Measurements from ENCODE around the gene FCF1.
A peak's percentile ranks its signal among the peaks of the same experiment; 100 is the strongest.

FCF1 gene

GRCh38 chr14:74684434-74684833, 28.5 kb upstream of the FCF1 start:
- peaks cover 54% of the 10 kb centered on the region for H3K4me1 ChIP-seq (ENCODE audit: control insufficient read depth, low read length)
- peaks cover 59% of the 10 kb centered on the region for H3K36me3 ChIP-seq (ENCODE audit: control insufficient read depth, low read length)
- peaks cover 20% of the 10 kb centered on the region for H3F3A ChIP-seq (ENCODE audit: control insufficient read depth, insufficient read depth)
- TF ChIP-seq CTCF (IDR thresholded peaks at IDR 0.05; ENCODE audit: low read depth, low read length, poor library complexity, severe bottlenecking) (no peak), EZH2phosphoT487 (IDR thresholded peaks at IDR 0.05; ENCODE audit: borderline replicate concordance, low read length) (no peak)
- H3K27ac ChIP-seq (ENCODE audit: low read depth, low read length), result peak overlapping the region; percentile 79
- H3K9me2 ChIP-seq (replicated peaks; ENCODE audit: control insufficient read depth, low read length), result no peaks in the 10 kb centered on the region
- H3K9me3 ChIP-seq (ENCODE audit: control insufficient read depth, insufficient read depth, low read length), result no peaks in the 10 kb centered on the region
- no peaks in the 10 kb centered on the region for H4K20me1 ChIP-seq (ENCODE audit: control insufficient read depth, insufficient read depth, low read depth, low read length)
- H3K27me3 ChIP-seq (ENCODE audit: control insufficient read depth, low read length), result no peaks in the 10 kb centered on the region
- peak overlapping the region; percentile 64 for H3K4me3 ChIP-seq (ENCODE audit: low read length)
- H3K79me2 ChIP-seq (ENCODE audit: control insufficient read depth, low read length), result peaks cover 4% of the 10 kb centered on the region; the same call in 1 of the 2 replicates
- peak overlapping the region; percentile 75 for H3K4me2 ChIP-seq (ENCODE audit: low read length)

- peaks cover 20% of the 10 kb centered on the region for H3F3A ChIP-seq (ENCODE audit: control insufficient read depth, insufficient read depth)
- H3K27ac ChIP-seq (ENCODE audit: low read depth, low read length), result peak overlapping the region; percentile 79
- H3K9me3 ChIP-seq (ENCODE audit: control insufficient read depth, insufficient read depth, low read length), result no peaks in the 10 kb centered on the region
- H3K79me2 ChIP-seq (ENCODE audit: control insufficient read depth, low read length), result peaks cover 4% of the 10 kb centered on the region; the same call in 1 of the 2 replicates
- peak overlapping the region; percentile 64 for H3K4me3 ChIP-seq (ENCODE audit: low read length)
- no peaks in the 10 kb centered on the region for H3K27me3 ChIP-seq (ENCODE audit: control insufficient read depth, low read length)
- H3K4me2 ChIP-seq (ENCODE audit: low read length), result peak overlapping the region; percentile 75
- no peaks in the 10 kb centered on the region for H4K20me1 ChIP-seq (ENCODE audit: control insufficient read depth, insufficient read depth, low read depth, low read length)
- no peaks in the 10 kb centered on the region for H3K9me2 ChIP-seq (replicated peaks; ENCODE audit: control insufficient read depth, low read length)
- peaks cover 59% of the 10 kb centered on the region for H3K36me3 ChIP-seq (ENCODE audit: control insufficient read depth, low read length)
- TF ChIP-seq CTCF (IDR thresholded peaks at IDR 0.05; ENCODE audit: low read depth, low read length, poor library complexity, severe bottlenecking) (no peak), EZH2phosphoT487 (IDR thresholded peaks at IDR 0.05; ENCODE audit: borderline replicate concordance, low read length) (no peak)
- peaks cover 54% of the 10 kb centered on the region for H3K4me1 ChIP-seq (ENCODE audit: control insufficient read depth, low read length)
These were observed 27.9 kb upstream of the FCF1 start for GRCh38 chr14:74685056-74685455.

GRCh38 chr14:74685921-74686678, 26.8 kb upstream of the FCF1 start:
- no peaks in the 10 kb centered on the region for H3K9me2 ChIP-seq (replicated peaks; ENCODE audit: control insufficient read depth, low read length)
- peaks cover 47% of the 10 kb centered on the region for H3K4me1 ChIP-seq (ENCODE audit: control insufficient read depth, low read length)
- no peaks in the 10 kb centered on the region for H3K27me3 ChIP-seq (ENCODE audit: control insufficient read depth, low read length)
- TF ChIP-seq CTCF (IDR thresholded peaks at IDR 0.05; ENCODE audit: low read depth, low read length, poor library complexity, severe bottlenecking) (no peak), EZH2phosphoT487 (IDR thresholded peaks at IDR 0.05; ENCODE audit: borderline replicate concordance, low read length) (no peak)
- H4K20me1 ChIP-seq (ENCODE audit: control insufficient read depth, insufficient read depth, low read depth, low read length), result no peaks in the 10 kb centered on the region
- no peaks in the 10 kb centered on the region for H3K9me3 ChIP-seq (ENCODE audit: control insufficient read depth, insufficient read depth, low read length)
- peaks cover 59% of the 10 kb centered on the region for H3K36me3 ChIP-seq (ENCODE audit: control insufficient read depth, low read length)
- H3K4me3 ChIP-seq (ENCODE audit: low read length), result no peak overlapping the region
- peaks cover 4% of the 10 kb centered on the region; the same call in 1 of the 2 replicates for H3K79me2 ChIP-seq (ENCODE audit: control insufficient read depth, low read length)
- H3K4me2 ChIP-seq (ENCODE audit: low read length), result peak overlapping the region; percentile 75; the same call in 1 of the 2 replicates
- no peak overlapping the region for H3K27ac ChIP-seq (ENCODE audit: low read depth, low read length)
- H3F3A ChIP-seq (ENCODE audit: control insufficient read depth, insufficient read depth), result peaks cover 20% of the 10 kb centered on the region

All from DOHH2 (cell line).